GM19351 (cell line): ENCODE measurements around the gene NADK2.
"Not testable (repeated sequence)": the region's sequence is repeated elsewhere in the genome, so short reads cannot be mapped to it uniquely, and the experiment has no call there.

Experiments used
- ATAC-seq: cut with Tn5 transposase; IDR thresholded peaks from one replicate; pipeline ENCODE4 v1.9.1; 2021; ENCODE audit warnings: mild to moderate bottlenecking, moderate library complexity; ENCODE audit not compliant: unreplicated experiment

The NADK2 gene

DNA sequence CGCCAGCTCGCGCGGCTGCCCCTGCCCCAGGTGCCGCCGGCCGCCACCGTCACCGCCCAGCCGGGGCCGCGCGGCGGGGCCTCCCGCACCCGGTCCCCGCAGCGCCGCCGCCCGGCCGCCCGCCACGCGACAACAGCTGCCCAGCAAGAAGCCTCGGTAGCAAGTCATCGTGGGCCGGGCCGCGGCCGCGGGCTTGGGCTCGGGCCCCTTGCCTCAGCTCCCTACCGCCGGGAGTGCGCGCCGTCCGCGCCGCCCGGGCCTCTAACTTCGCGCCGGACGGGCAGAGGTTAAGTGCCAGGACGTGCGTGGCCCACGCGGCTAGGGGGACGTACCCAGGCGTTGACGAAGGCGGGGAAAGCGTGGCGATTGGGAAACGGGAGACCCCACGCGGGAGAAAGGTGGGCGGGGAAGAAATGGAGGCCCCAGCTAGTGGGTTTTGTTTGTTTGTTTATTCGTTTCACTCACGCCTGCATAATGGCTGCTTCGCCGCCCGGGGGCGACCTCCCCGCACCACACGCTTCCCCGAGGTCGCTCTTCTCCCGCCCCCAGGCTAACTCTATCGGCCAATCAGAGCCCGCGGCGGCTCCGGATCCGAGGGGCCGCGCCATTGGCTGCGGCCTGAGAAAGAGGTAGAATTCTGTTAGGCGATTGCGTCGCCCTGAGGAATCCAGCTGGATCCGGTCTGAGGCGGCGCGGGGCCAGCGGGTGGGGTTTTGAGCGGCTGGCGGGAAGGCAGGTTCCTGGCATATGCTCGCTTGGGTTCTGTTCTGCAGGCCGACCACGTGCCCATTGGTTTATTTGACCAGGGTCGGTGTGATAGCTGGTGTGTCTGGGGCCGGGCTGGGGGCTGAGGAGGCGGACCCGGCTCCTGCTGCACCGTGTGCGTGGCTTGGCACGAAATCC lies at the start of gene NADK2:
NADK2 (minus strand) TSS at position 295 of the 903 bp plus-strand sequence; CDS start at position 168, 127 bp downstream.
- peak; percentile 83 for ATAC-seq

DNA sequence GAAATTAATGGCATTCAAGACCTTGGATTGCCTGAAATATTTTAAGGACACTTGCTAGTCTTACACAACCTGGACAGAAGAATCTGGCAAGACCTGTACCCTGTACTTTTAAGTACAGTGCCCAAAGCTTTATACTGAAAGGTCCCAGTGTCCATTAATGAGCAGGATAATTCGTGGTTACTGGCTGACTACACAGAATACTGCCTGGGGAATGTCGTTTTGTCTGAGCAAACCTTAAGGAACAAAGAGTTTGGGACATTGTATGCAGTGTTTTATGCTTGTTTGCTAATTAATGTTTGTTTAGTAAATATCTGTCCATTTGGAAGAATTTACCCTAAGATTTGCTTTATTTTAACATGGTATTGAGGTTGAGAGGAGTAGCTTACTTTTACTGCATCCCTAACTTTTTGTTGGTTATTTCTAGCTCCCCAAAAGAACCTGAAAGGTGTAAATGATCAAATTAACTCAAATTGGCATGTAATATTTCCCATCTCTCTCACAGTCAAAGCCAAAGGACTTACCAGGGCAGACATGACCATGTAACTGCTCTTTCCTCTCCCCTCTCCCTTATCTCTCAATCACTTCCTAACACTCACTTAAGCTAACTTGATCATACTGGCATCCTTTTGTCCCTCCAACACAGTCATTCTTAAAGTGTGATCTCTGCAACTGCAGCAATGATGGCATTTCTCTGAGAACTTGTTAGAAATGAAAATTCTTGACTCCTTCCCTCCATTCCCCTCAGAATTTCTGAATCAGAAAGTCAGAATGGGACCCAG lies 44.3 kb upstream of the NADK2 start:
- no peak for ATAC-seq

DNA sequence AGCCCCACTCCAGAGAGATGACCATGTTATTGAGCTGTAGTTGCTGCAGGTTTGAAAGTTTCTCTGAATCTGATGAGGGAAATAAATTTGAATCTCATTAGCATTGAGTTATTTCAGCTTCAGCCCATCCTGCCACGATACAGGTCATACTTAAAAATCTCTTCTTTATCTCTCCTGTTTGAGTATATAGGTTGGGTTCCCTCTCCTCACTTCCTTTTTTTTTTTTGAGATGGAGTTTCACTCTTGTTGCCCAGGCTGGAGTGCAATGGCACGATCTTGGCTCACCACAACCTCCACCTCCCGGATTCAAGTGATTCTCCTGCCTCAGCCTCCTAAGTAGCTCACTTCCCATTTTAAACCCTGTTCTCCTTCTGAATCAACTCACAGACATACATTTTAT lies 42.0 kb upstream of the NADK2 start:
- ATAC-seq: not testable (repeated sequence)

DNA sequence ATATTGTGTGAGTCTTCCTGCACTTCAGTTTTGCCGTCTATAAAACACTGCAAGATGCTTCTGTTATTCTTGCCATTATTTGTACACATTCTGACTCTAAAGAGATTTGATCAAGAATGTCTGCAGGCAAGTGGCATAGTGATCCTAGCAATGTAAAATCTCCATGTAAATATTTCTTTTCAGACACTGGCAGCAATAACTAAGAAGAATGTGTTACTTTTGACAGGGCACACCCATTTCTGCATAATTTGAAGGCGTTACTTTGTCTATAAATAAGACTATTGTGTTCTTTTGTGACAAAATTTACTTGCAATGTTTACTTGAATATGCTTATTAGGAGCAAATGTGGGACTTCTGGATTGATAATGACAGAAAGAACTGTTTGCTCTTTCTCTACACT lies 39.9 kb upstream of the NADK2 start:
- no peak for ATAC-seq

DNA sequence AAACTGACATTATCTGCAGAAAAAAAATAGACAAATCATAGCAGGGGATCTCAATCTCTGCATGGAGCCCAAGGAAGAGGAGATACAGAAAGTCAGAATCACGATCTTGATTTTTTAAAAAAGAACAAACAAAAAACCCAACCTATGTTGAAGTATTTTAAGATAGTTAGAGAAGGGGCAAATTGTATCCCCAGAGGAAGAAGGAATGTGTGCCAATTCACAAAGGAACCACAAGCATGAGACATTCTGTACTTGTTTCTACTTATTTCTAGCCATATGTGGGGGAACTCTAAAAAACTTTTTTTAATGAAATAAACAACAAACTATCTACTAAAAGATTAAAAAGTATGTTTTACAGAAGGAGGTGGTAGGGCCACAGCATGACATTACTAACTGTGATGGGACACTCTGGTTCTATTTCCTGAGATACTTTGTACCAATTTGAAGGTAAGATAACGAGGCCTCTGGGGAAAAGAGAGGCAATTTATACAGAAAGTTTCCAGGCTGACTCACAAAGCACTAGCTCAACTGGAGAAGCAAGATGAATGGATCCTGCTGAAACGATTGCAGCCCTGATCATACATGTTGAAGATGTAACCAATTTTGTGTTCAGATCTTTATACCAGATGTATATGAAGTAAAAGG lies 37.5 kb upstream of the NADK2 start:
- no peak for ATAC-seq

DNA sequence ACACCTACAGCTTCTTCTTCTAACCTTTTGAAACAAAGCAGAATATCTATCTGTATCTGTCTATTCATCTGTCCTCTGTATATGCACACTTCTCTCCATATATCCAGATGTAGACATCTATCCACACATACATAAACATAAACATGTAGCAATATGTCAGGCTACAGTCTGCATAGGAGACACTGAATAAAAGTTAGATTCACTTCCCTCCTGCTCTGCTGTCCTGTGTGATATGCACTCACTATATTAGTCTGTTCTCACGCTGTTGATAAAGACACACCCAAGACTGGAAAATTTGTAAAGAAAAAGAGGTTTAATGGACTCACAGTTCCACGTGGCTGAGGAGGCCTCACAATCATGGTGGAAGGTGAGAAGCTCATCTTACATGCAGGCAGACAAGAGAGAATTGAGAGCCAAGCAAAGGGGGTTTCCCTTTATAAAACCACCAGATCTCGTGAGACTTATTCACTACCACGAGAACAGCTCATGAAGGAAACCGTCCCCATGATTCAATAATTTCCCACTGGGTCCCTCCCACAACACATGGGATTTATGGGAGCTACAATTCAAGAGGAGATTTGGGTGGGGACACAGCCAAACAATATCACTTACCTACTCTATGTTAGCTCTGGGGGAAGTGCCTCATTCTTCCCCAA lies 35.9 kb upstream of the NADK2 start:
- ATAC-seq: no peak

DNA sequence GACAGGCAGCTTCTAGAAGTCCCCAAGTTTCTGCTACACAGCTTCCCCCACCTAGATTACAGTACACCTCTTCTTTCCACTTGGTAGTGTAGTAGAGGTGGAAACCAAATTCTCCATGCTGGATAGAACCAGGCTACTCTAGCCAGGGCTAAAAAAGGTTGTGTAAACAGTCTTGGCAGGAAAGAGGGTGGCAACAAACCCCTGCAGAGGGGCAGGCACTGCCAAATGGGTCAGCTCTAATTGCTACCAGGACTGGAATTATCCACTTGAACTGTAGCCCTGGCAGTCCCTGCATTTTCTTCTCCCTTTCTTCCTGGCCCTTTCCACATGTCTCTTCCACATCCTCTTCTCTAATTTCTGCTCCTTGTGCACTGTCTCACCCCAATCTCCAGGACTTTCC lies 35.1 kb upstream of the NADK2 start:
- ATAC-seq: no peak

GRCh38 chr5:36273809-36274526 lies 32.2 kb upstream of the NADK2 start:
- no peak for ATAC-seq

DNA sequence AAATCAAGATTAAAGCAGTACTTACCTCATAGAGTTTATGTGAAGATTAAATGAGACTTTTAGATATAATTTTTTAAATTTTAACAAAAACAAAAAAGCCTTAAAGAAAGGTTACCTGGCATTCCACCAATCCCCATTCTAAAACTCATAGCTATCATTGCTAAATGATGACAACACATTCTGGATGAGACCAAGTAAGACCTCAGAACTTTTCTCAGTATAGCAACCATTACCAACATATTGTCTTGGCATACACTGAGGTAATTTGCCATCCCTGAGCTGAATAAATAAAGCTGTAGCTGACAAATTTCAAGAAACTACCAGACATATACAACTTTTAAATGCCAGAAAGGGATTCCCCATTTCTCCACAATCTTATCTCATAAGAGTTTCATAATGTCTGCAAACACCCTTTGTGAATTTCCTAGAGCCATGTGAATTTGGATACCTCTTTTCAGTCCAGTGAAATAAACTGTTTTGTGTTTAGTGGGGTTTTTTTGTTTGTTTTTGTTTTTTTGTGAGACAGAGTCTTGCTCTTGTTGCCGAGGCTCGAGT lies 30.5 kb upstream of the NADK2 start:
- no peak for ATAC-seq

DNA sequence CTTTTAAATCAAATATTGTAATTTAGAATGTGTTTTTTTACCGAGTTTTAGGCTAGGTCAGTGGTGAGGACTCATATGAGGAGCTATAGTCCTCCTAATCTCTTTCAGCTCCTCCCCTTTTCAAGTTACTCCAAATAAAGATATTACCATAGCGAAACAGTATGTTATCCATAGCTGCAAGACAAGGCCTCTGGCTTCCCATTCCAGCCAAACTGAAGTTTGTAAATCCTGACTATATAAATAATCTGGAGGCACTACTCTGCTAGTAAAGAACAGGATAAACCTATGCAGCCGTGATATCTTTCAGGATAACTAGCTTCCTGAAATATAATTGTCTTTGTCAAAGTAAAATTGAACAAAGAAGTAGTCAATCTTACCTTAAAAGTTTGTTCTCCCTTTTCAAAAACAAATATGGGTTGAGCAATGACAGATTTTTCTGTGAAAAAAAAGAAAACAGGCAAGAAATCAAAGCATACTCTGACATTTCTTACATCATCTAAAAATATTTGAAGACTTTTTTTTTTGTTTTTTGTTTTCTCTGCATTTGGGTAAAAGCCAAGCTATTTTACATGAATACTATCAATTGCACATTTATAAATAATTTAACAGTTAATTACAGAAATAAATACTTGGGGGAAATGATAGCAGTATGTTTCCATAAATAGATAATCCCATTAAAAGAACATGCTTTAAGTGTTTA lies 29.3 kb upstream of the NADK2 start:
- ATAC-seq: no peak

DNA sequence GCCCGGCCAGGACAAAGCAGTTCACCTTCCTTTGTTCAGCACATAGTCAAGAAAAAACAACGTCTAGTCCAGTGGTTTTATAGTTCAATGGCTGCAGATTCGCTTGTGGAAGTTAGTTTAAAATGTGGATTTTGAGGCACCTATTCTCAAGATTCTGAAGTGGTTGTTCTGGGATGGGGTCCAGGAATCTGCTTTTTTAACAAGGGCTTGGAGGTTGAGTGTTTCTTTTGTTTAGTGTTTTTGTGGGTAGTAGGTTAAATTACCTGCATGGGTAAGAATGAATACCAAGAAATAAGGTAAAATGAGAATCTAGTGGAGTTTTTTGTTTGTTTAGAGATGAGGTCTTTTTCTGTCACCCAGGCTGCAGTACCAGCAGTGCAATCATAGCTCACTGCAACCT lies 28.4 kb upstream of the NADK2 start:
- ATAC-seq: no peak

- ATAC-seq: no peak
Observed at GRCh38 chr5:36269478-36269877, 27.8 kb upstream of the NADK2 start.

DNA sequence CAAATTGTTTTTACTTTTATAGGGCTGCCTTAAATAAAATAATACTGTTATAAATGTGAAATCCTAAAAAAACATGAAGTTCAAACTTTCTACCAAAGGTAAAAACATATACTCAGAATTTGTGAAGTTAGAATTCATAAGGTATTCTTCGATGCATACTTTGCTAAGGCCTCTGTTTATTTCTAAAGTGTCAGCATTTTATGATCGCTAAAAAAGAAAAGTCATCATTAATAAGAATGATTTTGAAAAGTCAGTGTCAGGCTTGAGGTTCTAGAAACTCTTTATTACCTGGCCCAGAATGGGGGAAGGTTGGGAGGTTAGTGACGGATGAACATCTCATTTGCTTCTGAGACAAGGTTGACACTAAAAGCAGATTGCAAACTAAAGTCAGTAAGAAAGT lies 26.2 kb upstream of the NADK2 start:
- no peak for ATAC-seq

- ATAC-seq: no peak
Observed at GRCh38 chr5:36264202-36264760, 22.6 kb upstream of the NADK2 start.

- no peak for ATAC-seq
Observed at GRCh38 chr5:36261186-36261585, 19.5 kb upstream of the NADK2 start.

DNA sequence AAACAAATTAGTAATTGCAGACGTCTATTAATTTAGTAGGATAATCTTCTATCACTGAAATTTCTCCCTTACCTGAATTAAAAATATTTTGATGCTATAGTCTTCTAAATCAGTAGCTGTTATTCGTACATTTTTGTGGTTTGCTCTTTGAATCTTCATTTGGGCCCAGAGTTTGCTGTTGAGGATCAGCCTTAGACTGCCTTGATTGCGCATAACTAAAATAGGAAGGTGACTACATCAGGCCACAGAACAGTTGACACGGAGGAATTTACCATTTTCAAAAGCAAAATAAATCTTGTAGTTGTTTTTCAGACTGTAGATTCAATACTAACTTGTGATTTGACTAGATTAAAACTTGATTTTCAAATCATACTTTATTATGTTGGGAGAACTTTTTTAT lies 11.8 kb upstream of the NADK2 start:
- ATAC-seq: no peak

- ATAC-seq: no peak
Observed at GRCh38 chr5:36252722-36253365, 11.1 kb upstream of the NADK2 start.

DNA sequence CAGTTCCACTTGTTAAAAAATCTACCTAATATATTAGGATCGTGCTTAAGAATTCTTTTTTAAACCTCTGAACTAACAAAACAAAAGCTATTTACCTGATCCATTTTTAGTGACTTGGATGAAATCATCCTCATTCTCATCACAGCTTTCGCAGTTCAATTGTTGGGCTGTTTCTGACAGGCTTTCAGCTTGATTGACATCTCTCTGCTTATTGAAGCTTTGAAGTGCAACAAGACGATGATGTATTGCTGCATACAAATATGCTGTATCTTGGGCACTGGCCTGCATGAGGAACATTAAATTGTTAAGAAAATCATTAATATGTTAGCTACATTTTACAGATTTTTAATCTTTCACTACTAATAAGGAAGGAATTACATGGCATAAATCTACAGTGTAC lies 9.5 kb upstream of the NADK2 start:
- no peak for ATAC-seq

DNA sequence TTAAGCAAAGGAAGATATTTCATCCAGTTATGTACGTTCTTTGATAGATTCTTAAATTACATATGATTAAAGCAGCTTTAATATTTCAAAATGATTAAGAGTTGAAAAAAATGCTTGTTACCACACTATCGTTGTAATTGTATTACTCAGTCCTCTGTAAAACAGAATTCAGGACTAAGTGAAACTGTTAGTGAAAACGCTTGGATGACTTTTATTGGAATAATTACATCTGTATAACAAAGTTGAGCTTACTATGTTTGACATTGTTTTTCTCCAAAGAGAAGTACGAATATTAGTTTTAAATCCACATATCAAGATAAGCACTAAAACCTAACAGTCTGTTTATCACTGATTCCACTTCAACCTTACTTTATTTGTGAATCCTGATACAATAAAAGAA lies 8.7 kb upstream of the NADK2 start:
- no peak for ATAC-seq
